ENCODE data around the gene ASIC2. TPM values are rescaled to one million over a fixed set of nuclear protein-coding genes. Genes with fewer than 3 reads are reported as not detected.

ASIC2 gene
- total RNA-seq, 1 experiment from 2014 or later = 0.74 TPM

DNA sequence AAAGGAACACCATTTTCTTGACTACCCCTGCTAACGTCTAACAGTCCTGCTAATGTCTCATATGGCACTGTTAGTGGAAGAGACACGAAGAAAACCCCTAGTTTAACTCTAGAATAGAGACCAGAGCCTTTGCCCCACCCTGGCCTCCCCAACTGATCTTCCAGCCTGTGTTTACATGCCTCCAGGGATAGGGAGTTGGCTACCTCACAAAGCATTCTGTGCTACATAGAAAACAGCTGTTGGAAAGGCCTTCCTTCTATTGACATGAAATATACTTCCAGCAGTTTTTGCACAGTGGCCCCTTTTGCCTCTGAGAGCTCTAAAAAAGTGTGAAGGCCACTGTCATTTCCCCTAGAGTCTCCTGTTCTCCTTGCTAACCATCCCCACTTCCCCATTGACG, 73.1 kb downstream of the ASIC2 start:
- Histone ChIP-seq H2BK12ac (ENCODE audit: insufficient read length, low read depth, low read length) (no peak overlapping the region), H3T11ph (ENCODE audit: low read length) (no peak overlapping the region), H3K14ac (ENCODE audit: insufficient read depth, low read length) (no peak overlapping the region), H3K9me3 (ENCODE audit: control insufficient read depth, low read depth, low read length) (no peaks in the 10 kb centered on the region), H2AK5ac (ENCODE audit: insufficient read length, low read length) (no peak overlapping the region), H4K91ac (ENCODE audit: insufficient read length, low read depth, low read length) (no peak overlapping the region), H3K27ac (ENCODE audit: insufficient read length, low read depth, low read length) (no peak overlapping the region), H4K20me1 (ENCODE audit: control insufficient read depth, insufficient read depth, insufficient read length) (no peaks in the 10 kb centered on the region), H2BK5ac (ENCODE audit: insufficient read length, low read length) (no peak overlapping the region), H3K27me3 (ENCODE audit: insufficient read depth, low read length) (peaks cover 1% of the 10 kb centered on the region; the same call in 1 of the 2 replicates), H3K23ac (ENCODE audit: insufficient read length, low read depth, low read length) (no peak overlapping the region), H4K5ac (ENCODE audit: insufficient read length, low read depth, low read length) (no peak overlapping the region), H2BK120ac (ENCODE audit: low read depth, low read length, poor library complexity, severe bottlenecking) (no peak overlapping the region), H3K4me2 (ENCODE audit: insufficient read depth, insufficient read length, low read length) (no peak overlapping the region), H2BK15ac (ENCODE audit: low read depth, low read length) (no peak overlapping the region), H3K4me1 (ENCODE audit: insufficient read depth, low read length) (no peaks in the 10 kb centered on the region), H4K8ac (replicated peaks; ENCODE audit: insufficient read length, low read depth, low read length) (no peak overlapping the region), H3K56ac (ENCODE audit: insufficient read length, low read depth, low read length) (no peak overlapping the region), H3K4ac (ENCODE audit: low read depth, low read length) (no peak overlapping the region), H3K79me2 (ENCODE audit: insufficient read depth, low read length) (no peaks in the 10 kb centered on the region), H3K9ac (ENCODE audit: extremely low read depth, insufficient read length, low read length) (no peak overlapping the region), H3K18ac (ENCODE audit: insufficient read length, low read depth, low read length) (no peak overlapping the region), H2AFZ (ENCODE audit: low read length) (no peak overlapping the region), H3K79me1 (ENCODE audit: insufficient read depth, low read depth, low read length, poor library complexity, severe bottlenecking) (no peaks in the 10 kb centered on the region), H3K23me2 (ENCODE audit: insufficient read length, low read depth, low read length, poor library complexity, severe bottlenecking) (no peaks in the 10 kb centered on the region), H2BK20ac (ENCODE audit: low read depth, low read length, poor library complexity, severe bottlenecking) (no peak overlapping the region)
- WGBS (ENCODE audit: extremely low coverage, insufficient read length, low lambda C conversion rate) = no CpG with 5 or more reads among the region's 3 CpGs
- Mint-ChIP-seq H3K27ac (no peak overlapping the region), H3K9me3 (no peaks in the 10 kb centered on the region), H3K4me3 (no peak overlapping the region), H3K27me3 (ENCODE audit: low read depth) (peaks cover 51% of the 10 kb centered on the region), H3K36me3 (ENCODE audit: insufficient read depth in 1 of 3, low read depth in 3 of 3) (no peaks in the 10 kb centered on the region; a peak in 1 of 7 replicates), H3K4me1 (no peaks in the 10 kb centered on the region)
- DNase-seq = no peak
- TF ChIP-seq, protein P1, sequence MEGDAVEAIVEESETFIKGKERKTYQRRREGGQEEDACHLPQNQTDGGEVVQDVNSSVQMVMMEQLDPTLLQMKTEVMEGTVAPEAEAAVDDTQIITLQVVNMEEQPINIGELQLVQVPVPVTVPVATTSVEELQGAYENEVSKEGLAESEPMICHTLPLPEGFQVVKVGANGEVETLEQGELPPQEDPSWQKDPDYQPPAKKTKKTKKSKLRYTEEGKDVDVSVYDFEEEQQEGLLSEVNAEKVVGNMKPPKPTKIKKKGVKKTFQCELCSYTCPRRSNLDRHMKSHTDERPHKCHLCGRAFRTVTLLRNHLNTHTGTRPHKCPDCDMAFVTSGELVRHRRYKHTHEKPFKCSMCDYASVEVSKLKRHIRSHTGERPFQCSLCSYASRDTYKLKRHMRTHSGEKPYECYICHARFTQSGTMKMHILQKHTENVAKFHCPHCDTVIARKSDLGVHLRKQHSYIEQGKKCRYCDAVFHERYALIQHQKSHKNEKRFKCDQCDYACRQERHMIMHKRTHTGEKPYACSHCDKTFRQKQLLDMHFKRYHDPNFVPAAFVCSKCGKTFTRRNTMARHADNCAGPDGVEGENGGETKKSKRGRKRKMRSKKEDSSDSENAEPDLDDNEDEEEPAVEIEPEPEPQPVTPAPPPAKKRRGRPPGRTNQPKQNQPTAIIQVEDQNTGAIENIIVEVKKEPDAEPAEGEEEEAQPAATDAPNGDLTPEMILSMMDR (conservative IDR thresholded peaks at IDR 0.05) = no peak

Measured in H9 (cell line).